ENCODE measurements around the gene BTBD9. TPM values are rescaled to one million over a fixed set of nuclear protein-coding genes. Genes with fewer than 3 reads are reported as not detected.

The BTBD9 gene
- polyA plus RNA-seq, 1 donor (not counting 4 experiments of a cell fraction or from before 2014, with no cell fraction given), result 6.8 TPM

DNA sequence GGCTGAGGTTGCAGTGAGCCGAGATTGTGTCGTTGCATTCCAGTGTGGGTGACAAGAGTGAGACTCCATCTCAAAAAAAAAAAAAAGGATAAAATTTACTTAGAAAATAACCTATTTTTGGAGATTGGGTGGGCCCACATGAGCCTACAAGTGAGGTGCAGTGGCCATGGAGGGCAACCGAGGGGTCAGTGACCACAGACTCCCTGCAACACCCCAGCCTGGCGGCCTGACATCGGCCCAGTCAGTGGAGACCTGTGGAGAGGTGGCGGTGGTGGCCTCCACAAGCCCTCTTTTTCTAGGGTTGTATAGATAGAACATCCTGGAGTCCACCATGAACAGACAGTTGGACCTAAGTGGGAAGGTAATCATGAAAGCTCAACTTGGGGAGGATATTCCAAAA lies 52.7 kb downstream of the BTBD9 start:
- dilution Hi-C loops (cut with MboI; ENCODE audit: extremely low pct_ligation_motif_present, low sequenced_read_pairs), result no loop called here
- no peaks in the 10 kb centered on the region for H4K20me1 ChIP-seq (ENCODE audit: control insufficient read depth, extremely low read depth, insufficient read depth, low read length)
- DNase-seq (ENCODE audit: low read depth, low spot score), result no peak

GRCh38 chr6:38584731-38585130 lies 55.0 kb downstream of the BTBD9 start:
- H3K4me2 ChIP-seq (ENCODE audit: control insufficient read depth, extremely low read depth, insufficient read depth, low read depth, low read length), result no peak overlapping the region
- no peak overlapping the region for H2AFZ ChIP-seq (ENCODE audit: control insufficient read depth, low read length)
- no peak overlapping the region for H3K27ac ChIP-seq (ENCODE audit: control insufficient read depth, insufficient read depth, low read length)
- TF ChIP-seq EZH2 (IDR thresholded peaks at IDR 0.05; ENCODE audit: low read length), result no peak
- TF ChIP-seq, protein P1, sequence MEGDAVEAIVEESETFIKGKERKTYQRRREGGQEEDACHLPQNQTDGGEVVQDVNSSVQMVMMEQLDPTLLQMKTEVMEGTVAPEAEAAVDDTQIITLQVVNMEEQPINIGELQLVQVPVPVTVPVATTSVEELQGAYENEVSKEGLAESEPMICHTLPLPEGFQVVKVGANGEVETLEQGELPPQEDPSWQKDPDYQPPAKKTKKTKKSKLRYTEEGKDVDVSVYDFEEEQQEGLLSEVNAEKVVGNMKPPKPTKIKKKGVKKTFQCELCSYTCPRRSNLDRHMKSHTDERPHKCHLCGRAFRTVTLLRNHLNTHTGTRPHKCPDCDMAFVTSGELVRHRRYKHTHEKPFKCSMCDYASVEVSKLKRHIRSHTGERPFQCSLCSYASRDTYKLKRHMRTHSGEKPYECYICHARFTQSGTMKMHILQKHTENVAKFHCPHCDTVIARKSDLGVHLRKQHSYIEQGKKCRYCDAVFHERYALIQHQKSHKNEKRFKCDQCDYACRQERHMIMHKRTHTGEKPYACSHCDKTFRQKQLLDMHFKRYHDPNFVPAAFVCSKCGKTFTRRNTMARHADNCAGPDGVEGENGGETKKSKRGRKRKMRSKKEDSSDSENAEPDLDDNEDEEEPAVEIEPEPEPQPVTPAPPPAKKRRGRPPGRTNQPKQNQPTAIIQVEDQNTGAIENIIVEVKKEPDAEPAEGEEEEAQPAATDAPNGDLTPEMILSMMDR (optimal IDR thresholded peaks at IDR 0.05 in 1 of 3, IDR thresholded peaks at IDR 0.05 in 1 of 3, conservative IDR thresholded peaks at IDR 0.05 in 1 of 3; ENCODE audit: extremely low read depth in 1 of 3, insufficient read depth in 2 of 3, low read length in 3 of 3), result no peak
- no peaks in the 10 kb centered on the region for H3K9me3 ChIP-seq (ENCODE audit: control insufficient read depth, low read depth, low read length)
- H3K9me1 ChIP-seq (ENCODE audit: control insufficient read depth, extremely low read depth, insufficient read depth, low read length), result no peaks in the 10 kb centered on the region
- peaks cover 4% of the 10 kb centered on the region for H3K4me1 ChIP-seq (ENCODE audit: control insufficient read depth, extremely low read depth, insufficient read depth, low read length)
- no peaks in the 10 kb centered on the region for H3K36me3 ChIP-seq (ENCODE audit: control insufficient read depth in 2 of 2, extremely low read depth in 1 of 2, insufficient read depth in 2 of 2, low read length in 2 of 2)
- DNase-seq (ENCODE audit: low read depth, low spot score) (no peak), FAIRE-seq (no peak)
- H4K20me1 ChIP-seq (ENCODE audit: control insufficient read depth, extremely low read depth, insufficient read depth, low read length), result no peaks in the 10 kb centered on the region
- H3K27me3 ChIP-seq (ENCODE audit: control insufficient read depth, extremely low read depth, insufficient read depth, low read length), result no peaks in the 10 kb centered on the region
- no peak overlapping the region for H3K4me3 ChIP-seq (ENCODE audit: control insufficient read depth in 2 of 3, extremely low read depth in 1 of 3, insufficient read depth in 2 of 3, low read depth in 1 of 3, low read length in 3 of 3)
- dilution Hi-C loops (cut with MboI; ENCODE audit: extremely low pct_ligation_motif_present, low sequenced_read_pairs), result no loop called here
- H3K9ac ChIP-seq (ENCODE audit: control insufficient read depth, extremely low read depth, insufficient read depth, low read length), result no peak overlapping the region
- no peaks in the 10 kb centered on the region for H3K79me2 ChIP-seq (ENCODE audit: control insufficient read depth, insufficient read depth, low read length)

More for the DNA sequence above, 52.7 kb downstream of the BTBD9 start:
- Histone ChIP-seq H3K4me3 (ENCODE audit: control insufficient read depth in 2 of 3, extremely low read depth in 1 of 3, insufficient read depth in 2 of 3, low read depth in 1 of 3, low read length in 3 of 3) (no peak overlapping the region), H3K9ac (ENCODE audit: control insufficient read depth, extremely low read depth, insufficient read depth, low read length) (no peak overlapping the region), H3K36me3 (ENCODE audit: control insufficient read depth in 2 of 2, extremely low read depth in 1 of 2, insufficient read depth in 2 of 2, low read length in 2 of 2) (no peaks in the 10 kb centered on the region), H3K27me3 (ENCODE audit: control insufficient read depth, extremely low read depth, insufficient read depth, low read length) (no peaks in the 10 kb centered on the region), H3K4me1 (ENCODE audit: control insufficient read depth, extremely low read depth, insufficient read depth, low read length) (peaks cover 4% of the 10 kb centered on the region), H3K9me1 (ENCODE audit: control insufficient read depth, extremely low read depth, insufficient read depth, low read length) (no peaks in the 10 kb centered on the region), H3K27ac (ENCODE audit: control insufficient read depth, insufficient read depth, low read length) (no peak overlapping the region), H2AFZ (ENCODE audit: control insufficient read depth, low read length) (no peak overlapping the region), H3K79me2 (ENCODE audit: control insufficient read depth, insufficient read depth, low read length) (no peaks in the 10 kb centered on the region), H3K9me3 (ENCODE audit: control insufficient read depth, low read depth, low read length) (no peaks in the 10 kb centered on the region), H3K4me2 (ENCODE audit: control insufficient read depth, extremely low read depth, insufficient read depth, low read depth, low read length) (no peak overlapping the region)
- TF ChIP-seq, protein P1 (optimal IDR thresholded peaks at IDR 0.05 in 1 of 3, IDR thresholded peaks at IDR 0.05 in 1 of 3, conservative IDR thresholded peaks at IDR 0.05 in 1 of 3; ENCODE audit: extremely low read depth in 1 of 3, insufficient read depth in 2 of 3, low read length in 3 of 3), result no peak
- no peak for TF ChIP-seq EZH2 (IDR thresholded peaks at IDR 0.05; ENCODE audit: low read length)
- FAIRE-seq, result no peak
